Measurements from ENCODE around the gene PPP4R2.

DNA sequence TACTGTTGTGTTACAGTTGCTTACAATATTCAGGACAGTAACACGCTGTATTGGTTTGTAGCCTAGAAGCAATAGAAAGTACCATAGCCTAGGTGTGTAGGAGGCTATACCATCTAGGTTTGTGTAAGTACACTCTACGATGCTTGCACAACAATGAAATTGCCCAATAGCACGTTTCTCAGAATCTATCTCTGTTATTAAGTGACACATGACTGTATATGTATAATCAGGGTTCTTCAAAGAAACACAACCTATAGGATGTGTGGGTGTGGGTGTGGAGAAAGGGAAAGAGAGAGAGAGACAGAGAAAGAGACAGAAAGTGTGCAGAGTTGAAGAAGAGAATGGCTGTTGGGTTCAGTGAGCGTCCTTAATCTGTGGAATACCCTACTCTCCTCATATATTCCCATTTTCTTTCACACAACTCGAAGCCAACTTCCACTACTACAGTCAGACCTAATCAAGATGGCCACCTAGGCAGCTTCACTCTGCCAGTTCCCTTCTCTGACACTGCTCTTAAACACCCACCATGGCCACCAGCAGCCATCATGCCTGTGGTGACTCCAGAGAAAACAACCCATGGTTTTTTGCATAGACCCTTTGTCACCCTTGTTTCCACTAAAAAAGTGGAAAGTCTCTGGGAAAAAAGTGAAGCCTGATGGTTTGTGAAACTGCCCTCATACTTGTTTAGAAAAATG, 5.8 kb upstream of the PPP4R2 start:
- TF ChIP-seq, protein P1, sequence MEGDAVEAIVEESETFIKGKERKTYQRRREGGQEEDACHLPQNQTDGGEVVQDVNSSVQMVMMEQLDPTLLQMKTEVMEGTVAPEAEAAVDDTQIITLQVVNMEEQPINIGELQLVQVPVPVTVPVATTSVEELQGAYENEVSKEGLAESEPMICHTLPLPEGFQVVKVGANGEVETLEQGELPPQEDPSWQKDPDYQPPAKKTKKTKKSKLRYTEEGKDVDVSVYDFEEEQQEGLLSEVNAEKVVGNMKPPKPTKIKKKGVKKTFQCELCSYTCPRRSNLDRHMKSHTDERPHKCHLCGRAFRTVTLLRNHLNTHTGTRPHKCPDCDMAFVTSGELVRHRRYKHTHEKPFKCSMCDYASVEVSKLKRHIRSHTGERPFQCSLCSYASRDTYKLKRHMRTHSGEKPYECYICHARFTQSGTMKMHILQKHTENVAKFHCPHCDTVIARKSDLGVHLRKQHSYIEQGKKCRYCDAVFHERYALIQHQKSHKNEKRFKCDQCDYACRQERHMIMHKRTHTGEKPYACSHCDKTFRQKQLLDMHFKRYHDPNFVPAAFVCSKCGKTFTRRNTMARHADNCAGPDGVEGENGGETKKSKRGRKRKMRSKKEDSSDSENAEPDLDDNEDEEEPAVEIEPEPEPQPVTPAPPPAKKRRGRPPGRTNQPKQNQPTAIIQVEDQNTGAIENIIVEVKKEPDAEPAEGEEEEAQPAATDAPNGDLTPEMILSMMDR (IDR thresholded peaks at IDR 0.05; ENCODE audit: poor library complexity): no peak
- TF ChIP-seq EZH2phosphoT487 (IDR thresholded peaks at IDR 0.05; ENCODE audit: low read depth, severe bottlenecking, unreplicated experiment) (no peak), EZH2 (IDR thresholded peaks at IDR 0.05; ENCODE audit: borderline replicate concordance) (no peak)

Measured in hepatocyte (in vitro differentiated cells).